Measurements from ENCODE around the gene KRI1. TPM values are rescaled to one million over a fixed set of nuclear protein-coding genes. Genes with fewer than 3 reads are reported as not detected.
"Not testable (repeated sequence)": the region's sequence is repeated elsewhere in the genome, so short reads cannot be mapped to it uniquely, and the experiment has no call there.

Gene KRI1
- total RNA-seq, 1 donor from 2014 or later = 9.8 TPM

DNA sequence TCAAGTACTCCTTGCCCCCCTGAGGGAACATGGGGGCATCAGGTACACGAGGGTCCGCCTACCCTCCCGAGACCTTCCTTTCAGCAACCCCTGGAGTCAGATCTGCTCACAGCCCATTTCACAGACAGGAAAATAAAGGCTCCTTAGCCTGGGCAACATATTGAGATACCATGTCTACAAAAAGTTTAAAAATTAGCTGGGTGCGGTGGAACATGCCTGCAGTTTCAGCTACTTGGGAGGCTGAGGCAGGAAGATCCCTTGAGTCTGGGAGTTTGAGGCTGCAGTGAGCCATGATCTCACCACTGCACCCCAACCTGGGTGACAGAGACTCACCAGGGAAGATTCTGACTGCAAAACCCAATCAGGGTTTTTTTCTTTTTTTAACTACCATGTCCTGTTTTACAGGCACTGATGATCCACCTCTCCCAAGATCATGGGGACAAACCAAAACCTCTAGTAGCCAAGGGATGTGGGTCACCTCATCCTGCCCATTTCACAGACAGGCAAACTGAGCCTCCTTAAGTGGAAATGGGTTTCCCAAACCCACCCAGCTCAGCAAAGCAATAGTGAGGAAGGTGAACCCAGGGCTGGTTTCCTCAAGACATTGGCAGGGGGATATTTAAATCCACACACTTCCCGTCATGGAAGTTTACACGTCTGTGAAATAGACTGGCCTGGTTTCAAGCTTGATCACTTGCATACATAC is 9.4 kb upstream of the KRI1 start:
- DNase-seq (ENCODE audit: low read depth, low spot score) = no peak

DNA sequence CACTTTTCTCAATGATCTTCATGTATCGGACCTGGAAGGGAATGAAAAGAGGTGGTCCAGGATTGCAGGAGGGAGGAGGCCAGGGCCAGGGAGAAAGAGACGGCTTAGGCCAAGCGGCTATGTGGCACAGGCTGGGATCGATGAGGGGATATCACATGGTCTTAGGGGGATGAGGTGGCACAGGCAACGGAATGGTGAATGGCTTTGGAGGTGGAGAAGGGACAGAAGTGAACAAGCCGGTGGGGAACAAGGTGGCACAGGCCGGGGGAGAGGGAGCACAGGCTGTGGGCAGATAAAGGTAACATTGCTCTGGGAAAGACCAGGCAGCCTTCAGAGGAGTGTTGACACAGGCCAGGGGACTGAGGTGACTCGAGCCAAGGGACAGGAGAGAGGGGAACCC is 8.7 kb upstream of the KRI1 start:
- no peak for DNase-seq (ENCODE audit: low read depth, low spot score)

DNA sequence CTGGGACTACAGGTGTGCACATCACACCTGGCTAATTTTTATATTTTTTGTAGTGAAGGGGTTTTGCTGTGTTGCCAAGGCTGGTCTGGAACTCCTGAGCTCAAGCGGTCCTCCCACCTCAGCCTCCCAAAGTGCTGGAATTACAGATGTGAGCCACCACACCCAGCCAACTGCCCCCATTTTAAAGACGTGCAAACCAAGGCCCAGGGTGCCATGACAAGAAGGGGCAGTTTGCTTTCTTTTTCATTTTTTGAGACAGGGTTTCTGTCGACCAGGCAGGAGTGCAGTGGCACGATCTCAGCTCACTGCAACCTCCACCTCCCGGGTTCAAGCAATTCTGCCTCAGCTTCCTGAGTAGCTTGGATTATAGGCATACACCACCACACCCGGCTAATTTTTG is 8.0 kb upstream of the KRI1 start:
- not testable (repeated sequence) for DNase-seq (ENCODE audit: low read depth, low spot score)

DNA sequence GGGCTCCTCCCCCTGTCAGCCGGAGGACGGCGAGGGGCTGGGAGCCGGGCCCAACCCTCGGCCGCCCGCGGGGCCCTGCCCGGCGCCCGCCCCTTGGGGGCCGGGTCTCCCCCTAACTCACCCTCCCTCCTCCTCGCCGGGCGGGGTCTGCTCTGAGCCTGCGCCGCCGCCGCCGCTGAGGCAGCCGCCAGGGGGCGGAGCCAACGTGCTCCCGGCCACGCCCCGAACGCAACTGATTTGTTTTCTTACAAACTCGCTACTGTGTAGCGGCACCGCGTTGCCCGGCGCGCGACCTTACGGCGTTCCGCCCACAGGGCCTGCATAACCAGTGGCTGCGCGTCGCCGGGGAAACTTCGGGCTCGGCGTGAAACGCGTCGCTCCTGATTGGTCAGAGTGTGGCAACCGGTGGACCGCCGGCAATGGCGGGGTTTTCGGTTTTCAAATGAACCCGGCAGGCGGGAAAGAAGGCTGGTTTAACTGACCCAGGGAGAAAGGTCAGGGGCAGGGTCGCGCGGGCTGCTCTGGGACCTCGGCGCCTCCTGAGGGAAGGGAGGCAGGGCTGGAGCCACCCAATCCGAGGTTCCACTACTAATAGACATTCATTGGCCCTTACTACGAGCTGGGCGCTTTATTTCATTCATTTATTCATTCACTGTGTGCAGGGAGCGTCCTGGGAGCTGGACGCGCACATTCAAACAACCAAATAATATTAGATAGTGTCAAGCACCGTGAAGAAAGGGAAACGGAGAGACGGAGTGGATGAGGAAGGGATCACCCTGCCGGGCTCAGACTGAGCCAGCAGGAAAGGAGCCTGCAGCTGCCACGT is 3.2 kb upstream of the KRI1 start, which contains the start of gene CDKN2D:
Gene CDKN2D, minus strand, starts transcription at position 154 of the 826 bp plus-strand sequence. CDS start 326 bp downstream, outside the sequence.
- DNase-seq (ENCODE audit: low read depth, low spot score) = peak; percentile 98

DNA sequence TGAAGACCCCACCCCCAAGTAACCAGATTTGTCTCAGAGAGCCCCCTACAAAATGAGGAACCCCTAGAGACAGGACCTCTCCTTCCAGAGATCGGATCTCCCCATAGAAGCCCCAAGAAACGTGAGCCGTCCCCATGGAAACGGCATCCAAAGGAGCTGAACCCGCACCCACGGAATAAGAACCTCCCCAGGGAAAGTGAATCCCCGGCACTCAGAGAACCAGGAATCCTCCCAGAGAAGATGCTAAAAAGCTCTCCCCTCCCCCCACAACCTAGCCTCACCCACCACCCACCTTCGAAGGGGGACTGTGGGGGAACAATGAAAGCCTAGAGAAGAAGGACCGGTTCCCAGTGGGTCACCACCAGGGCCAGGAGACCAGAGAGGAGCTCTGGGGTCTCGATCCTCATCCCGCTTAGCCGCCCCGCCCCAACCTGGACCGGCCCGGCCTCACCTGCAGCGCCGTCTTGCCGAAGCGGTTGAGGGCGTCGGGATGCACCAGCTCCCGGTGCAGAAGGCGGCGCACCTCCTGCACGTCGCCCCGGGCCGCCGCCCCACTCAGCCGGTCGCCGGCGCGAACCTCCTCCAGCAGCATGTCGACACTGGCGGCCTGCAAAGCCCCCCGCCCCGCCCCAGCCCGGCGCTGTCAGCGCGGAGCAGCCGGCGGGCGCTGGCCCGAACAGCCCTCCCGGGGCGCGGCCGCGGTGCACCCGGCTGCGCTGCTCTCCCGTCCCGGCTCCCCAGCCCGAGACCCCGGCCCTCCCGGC is 2.4 kb upstream of the KRI1 start:
- DNase-seq (ENCODE audit: low read depth, low spot score) = no peak

DNA sequence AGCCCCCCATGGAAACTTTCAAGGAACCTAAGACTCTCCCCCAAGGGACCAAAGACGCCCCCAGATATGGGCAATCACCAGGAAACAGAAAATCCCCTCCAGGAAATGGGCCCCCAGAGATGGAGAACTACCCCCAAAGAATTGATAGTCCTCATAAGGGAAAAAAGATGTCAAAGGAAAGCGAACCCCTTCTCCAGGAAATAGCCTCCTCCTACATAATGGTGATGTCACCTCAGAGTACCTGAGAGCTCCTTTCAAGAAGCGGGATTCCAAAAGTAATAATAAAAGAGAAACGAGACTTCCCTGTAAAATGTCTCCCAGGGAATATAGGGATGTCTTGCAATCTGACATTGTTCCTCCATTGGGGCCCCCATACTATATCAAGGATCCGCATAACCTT is 1.8 kb upstream of the KRI1 start:
- DNase-seq (ENCODE audit: low read depth, low spot score) = no peak

DNA sequence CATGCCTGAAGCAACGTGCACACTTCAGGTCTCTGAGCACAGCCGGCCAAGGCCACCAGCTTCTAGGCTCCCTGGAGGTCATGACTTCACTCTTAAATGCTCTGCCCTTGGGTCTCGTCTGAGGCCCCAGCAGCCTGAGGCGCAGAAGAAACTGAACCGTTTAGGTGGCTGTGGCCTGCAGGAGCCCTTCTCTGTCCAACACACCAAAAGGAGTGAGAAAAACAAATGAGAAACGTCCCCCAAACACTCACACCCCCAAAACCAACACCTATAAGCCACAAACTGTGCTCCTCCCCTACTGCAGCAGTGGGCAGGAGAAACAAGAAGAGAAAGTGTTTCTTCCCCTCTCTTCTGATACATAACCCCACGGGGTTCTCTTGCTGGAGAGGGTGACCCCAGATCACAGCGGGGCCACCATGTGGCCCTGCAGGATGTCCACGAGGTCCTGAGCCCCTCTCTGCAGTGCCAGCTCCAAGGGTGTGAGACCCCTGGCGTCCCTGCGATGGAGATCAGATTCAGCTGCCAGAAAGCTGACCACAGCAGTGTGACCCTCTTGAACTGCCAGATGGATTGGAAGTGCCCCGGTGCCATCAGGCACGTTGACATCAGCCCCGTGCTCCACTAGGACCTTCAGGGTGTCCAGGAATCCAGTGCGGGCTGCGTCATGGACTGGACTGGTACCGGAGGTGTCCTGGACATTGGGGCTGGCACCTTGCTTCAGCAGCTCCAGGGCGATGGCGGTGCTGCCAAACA is 1.0 kb upstream of the KRI1 start:
- no peak for DNase-seq (ENCODE audit: low read depth, low spot score)

DNA sequence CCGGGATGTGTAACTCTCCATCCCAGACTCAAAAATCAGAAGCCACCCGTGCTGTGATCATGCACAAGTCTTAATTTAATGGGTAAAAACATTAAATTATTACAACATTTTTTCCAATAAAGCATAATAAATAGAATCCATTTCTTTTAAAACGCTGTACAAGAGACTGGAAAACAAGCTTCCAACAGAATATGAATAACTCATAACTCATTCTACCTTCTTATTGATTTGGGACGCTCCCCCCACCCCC is 523 bp upstream of the KRI1 start:
- no peak for DNase-seq (ENCODE audit: low read depth, low spot score)

DNA sequence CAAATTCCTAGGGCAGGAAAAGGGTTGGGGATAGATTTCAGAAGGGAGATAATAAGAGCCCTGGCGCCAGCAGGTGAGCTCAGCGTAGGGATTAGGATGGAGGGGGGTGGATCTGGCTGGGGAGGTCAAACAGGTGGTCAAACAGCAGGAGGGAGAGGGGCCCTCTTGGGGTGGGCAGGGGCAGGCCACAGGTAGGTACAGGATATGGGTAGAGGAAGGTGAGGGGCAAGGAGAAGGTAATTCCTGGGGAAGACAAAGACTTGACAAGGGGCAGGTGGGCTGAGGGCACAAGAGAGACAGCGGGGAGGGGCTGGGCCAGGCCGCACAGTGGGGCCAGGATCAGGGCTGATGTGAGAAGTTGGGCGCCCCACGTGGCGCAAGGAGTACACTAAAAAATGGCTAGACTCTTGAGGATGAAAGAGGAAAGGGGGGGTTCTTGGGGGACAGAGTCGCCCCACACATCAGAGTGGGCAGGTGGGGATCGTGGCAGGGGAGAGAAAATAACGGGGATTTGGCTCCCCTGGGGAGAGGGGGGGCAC is 713 bp downstream of the KRI1 start:
- DNase-seq (ENCODE audit: low read depth, low spot score) = no peak

DNA sequence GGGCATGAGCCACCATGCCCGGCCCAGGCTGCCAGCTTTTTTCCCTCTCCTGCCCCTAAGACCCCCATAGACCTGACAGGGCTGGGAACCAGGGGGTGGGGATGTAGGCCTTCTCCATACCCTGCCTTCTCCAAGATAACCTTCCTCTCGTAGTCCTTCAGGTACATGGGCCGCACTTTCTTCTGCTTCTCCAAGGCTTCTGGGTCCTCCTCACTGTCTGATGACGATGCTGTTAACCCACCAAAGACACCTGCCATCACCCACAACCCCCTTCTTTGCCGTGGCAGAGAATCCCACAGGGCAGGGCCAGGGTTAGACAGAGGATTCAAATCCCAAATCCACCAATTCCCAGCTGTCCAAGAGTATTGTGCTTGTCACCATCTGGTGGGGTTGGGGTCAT is 3.2 kb downstream of the KRI1 start:
- no peak for DNase-seq (ENCODE audit: low read depth, low spot score)

DNA sequence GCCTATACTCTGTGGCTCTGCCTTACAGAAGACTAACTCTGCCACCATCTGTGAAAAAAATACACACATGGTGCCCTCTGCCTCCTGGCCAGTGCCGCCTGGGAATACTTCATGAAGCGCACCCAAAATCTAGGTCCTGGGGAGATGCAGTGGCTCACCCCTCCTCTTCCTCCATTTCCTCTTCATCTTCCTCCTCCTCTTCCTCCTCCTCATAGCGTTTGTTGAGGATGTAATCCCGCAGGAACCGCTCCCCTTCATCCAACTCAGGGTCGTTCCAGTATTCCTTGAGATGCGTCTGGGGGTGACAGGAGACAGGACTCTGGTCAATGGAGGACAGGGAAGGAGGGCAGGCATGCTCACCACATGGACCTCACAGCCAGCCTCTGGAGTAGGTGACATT is 5.7 kb downstream of the KRI1 start:
- DNase-seq (ENCODE audit: low read depth, low spot score) = no peak

DNA sequence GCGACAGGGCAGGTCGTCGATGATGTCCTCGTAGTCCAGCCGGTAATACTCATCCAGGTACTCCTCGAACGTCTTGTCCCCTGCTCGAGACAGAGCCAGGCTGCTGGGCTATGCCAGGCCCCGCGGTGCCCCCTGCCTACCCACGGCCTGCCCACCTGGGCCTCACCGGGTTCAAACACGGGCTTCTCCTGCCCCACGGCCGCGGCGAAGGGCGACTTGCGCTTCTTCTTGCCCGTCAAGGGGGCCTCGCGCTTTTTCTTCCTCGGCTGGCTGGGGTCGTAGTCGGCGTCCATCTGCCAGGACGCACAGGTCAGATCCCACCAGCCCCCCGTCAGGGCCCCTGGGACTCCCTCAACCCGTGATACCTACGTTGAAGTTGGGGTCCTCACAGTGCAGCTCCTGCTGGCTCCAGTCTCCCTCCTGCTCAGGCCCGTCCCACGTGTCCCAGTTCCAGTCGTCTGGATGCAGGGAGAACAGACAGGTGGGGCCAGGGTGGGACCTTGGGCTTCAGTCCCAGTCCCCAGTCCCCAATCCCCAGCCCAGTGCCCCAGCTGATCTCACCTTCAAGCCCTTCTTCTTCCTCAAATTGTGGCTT is 8.1 kb downstream of the KRI1 start:
- no peak for DNase-seq (ENCODE audit: low read depth, low spot score)

DNA sequence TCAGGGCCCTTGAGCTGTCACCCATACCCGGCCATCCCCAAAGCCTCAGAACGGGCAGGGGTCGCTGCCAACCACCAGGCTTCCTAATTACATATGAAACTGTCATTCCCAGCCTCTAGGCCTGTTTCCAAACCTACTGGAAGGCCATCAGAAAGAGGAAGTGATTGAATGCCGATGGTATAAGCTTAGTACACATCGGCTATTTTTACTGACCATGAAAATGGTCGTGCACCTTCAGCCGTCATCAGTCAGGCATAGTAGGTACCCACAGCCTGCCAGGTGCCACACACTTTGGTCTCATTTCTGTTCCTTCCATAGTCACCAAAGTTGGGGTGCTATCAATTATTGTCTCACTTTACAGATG is 10.2 kb downstream of the KRI1 start:
- no peak for DNase-seq (ENCODE audit: low read depth, low spot score)

DNA sequence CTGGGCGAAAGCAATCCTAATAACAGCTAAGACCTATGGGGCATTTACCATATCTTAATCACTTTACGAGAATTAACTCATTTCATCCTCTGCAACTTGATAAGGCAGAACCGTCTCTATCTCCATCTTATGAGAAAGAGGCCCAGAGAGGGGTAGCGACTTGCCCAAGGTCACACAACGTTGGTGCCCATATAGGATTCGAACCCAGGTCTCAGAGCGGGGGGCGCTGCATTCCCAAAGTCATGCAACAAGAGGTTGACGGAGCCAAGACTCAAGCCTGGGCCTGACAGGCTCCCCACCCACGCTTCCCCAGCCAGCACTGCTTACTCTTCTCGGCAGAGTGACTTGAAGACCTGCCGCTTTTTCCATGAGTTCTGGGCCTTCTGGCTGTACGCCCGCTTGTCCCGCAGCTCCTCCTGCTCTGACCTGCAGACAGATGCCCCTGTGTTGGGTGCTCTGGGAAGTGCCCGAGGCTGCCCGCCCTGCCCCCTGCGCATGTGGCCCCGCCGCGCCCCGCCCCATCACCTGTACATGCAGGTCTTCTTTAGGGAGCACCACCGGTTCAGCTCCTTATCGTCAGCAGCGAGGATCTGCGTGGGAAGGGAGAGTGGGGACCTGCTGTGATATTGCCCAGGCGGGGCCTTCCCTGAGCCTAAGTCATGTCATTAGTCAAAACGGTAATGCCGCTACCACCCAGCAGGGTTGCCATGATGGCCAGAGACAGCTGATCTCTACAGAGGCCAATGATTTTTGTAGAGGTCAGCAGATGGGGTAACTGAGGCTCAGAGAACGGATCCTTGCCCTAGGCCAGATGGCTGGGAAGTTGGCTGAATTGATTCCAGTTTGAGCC is 10.8 kb downstream of the KRI1 start:
- no peak for DNase-seq (ENCODE audit: low read depth, low spot score)

DNA sequence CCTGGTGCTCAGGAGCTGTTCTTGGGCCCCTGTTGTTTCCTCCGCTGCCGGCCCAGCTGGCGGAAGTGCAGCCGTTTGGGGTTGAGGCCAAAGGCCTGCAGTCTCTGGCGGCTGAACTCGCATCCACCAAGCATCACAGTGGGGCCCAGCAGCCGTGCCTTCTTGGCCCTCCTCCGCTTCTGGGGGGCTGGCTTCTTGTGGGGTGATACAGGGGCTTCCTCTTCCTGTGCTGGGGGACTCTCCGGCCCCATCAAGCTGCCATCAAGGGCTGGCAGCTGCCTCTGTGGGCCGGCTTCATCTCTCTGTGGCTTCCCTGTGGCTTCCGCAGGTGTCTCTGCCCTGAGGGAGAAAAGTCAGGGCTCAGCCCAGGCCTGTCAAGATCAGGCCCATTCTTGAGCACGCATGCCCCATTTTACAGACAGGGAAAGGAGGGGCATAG is 11.8 kb downstream of the KRI1 start:
- no peak for DNase-seq (ENCODE audit: low read depth, low spot score)

DNA sequence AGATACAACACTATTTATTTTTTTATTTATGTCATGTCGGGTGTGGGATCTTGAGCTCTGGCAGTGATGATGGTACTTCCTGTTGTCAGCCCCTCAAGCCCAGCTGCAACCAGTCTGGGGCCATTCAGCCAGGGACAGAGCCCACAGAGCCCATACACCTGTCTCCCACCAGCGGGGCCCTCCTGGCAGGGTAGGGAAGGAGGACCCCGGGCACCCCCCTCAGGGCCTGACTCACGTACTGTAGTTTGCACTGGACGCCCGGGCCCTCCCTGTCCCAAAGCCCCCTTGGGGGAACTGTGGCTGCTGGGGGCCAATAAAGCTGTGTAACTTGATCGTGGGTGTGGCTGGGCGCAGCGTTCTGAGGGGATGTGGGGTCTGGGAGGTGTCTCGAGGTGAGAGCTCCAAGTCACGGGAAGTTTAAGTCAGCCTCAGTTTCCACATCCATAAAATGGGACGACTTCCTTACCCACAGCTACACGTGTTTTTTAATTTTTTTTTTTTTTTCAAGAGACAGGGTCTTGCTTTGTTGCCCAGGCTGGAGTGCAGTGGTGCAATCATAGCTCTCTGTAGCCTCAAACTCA is 12.6 kb downstream of the KRI1 start:
- no peak for DNase-seq (ENCODE audit: low read depth, low spot score)

DNA sequence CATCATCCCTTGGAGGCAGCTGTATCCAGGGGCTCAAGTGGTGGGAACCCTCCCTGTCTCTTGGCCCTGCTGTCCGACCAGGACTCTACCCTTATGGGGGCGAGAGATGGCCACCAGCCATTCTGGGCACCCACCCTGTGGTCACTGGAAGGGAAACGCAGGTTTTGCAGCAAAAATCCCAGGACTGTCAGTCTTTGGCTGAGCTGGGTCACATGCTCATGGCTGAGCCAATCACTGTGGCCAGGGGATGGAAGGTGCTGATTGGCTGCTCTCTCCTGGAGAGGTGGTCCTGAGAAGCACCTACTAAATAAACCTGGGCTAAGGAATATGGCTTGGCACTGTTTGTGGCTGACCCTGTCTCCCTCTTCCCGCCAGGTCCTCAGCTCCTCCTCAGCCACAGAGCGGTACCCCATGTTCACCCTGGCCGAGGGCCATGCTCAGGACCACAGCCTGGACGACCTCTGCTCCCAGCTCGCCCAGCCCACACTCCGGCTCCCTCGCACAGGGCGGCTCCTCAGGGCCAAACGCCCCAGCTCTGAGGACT is 13.2 kb downstream of the KRI1 start:
- no peak for DNase-seq (ENCODE audit: low read depth, low spot score)

DNA sequence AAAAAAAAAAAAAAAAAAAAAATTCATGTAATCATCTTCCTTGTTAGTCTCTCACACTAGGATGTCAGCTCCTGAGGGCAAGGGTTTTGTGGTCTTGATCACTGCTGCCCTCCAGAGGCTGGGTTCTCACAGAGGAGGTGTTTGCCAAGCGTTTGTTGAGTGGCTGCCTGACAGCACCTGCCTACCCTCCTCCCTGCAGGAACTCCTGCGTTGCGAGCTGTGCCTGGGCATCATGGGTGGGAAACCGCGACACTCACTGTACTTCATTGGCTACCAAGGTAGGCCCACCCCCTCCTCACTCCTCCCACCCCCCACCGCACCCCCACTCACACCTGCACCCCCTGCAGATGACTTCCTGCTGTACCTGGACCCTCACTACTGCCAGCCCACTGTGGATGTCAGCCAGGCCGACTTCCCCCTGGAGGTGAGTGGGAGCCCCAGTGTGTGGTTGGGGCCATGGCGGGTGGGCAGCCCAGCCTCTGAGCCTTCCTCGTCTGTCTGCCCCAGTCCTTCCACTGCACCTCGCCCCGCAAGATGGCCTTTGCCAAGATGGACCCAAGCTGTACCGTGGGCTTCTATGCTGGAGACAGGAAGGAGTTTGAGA is 14.0 kb downstream of the KRI1 start:
- no peak for DNase-seq (ENCODE audit: low read depth, low spot score)

DNA sequence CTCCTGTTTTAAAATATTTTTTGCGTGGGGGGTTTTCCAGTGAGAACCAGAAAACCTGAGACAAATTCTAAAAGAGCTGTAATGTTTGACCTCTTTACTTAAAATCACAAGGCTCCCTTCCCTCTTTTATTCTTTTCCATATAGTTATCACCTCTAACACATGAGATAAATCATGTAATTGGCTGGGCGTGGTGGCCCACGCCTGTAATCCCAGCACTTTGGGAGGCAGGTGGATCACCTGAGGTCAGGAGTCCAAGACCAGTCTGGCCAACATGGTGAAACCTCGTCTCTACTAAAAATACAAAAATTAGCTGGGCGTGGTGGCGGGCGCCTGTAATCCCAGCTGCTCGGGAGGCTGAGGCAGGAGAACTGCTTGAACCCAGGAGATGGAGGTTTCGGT is 14.8 kb downstream of the KRI1 start:
- not testable (repeated sequence) for DNase-seq (ENCODE audit: low read depth, low spot score)
